GM12878 (cell line): ENCODE results near the gene SLC2A5. TPM values are rescaled to one million over a fixed set of nuclear protein-coding genes. Genes with fewer than 3 reads are reported as not detected.

Experiments used
- CHD1 ChIP-seq: IDR thresholded peaks from 2 replicates; pipeline ENCODE4 v1.6.1; 2012; ENCODE audit warnings: low read depth, low read length, improper control_type of control experiment
- E2F8 ChIP-seq: fragments of 450-650 bp; IDR thresholded peaks from 2 replicates; pipeline ENCODE4 v1.6.1; 2018; ENCODE audit warnings: mild to moderate bottlenecking, low read depth, moderate library complexity; ENCODE audit not compliant: partially characterized antibody
- EP300 ChIP-seq, 2 experiments: fragments of 150-350 bp in 1 of 2; IDR thresholded peaks; 2 replicates each; pipeline ENCODE4 v1.6.1; 2011 to 2012; ENCODE audit warnings: low read depth in 2 of 2, low read length in 2 of 2, borderline replicate concordance in 1 of 2, improper control_type of control experiment in 1 of 2, inconsistent platforms in 1 of 2; ENCODE audit not compliant: control insufficient read depth in 1 of 2
- IKZF2 ChIP-seq, 2 experiments: fragments of 450-650 bp; IDR thresholded peaks; 2 replicates each; pipeline ENCODE4 v1.6.1; 2017; ENCODE audit warnings: mild to moderate bottlenecking in 2 of 2, moderate library complexity in 2 of 2
- POU2F2 ChIP-seq: IDR thresholded peaks from 3 replicates; pipeline ENCODE4 v1.6.1; 2011; ENCODE audit warnings: low read depth, mild to moderate bottlenecking, low read length, borderline replicate concordance
- RCOR1 ChIP-seq: conservative IDR thresholded peaks from 2 replicates; pipeline ENCODE4 v1.6.1; 2012; ENCODE audit warnings: low read depth, low read length, improper control_type of control experiment
- polyA plus RNA-seq, 11 experiments: library from polyadenylated mRNA; depleted of rRNA in 4 of 11; unstranded in 6 of 11; stranded (reverse) in 5 of 11; fragments of >200 nt; fragmentation: Nextera tagmentation in 4 of 11; fragmentation: Illumina TruSeq in 1 of 11; extraction: Ambion mirVana in 4 of 11; extraction: Trizol in 1 of 11; gene quantifications; 1 replicate in 1 of 11; 2 replicates in 10 of 11; pipeline versions ENCODE4 v1.2.1 to v1.2.3, GENCODE V29; 2011 to 2016; ENCODE audit warnings: inconsistent platforms in 2 of 11, missing spikeins in 2 of 11, low read depth in 1 of 11
- total RNA-seq, 4 experiments: library from RNA; depleted of rRNA in 3 of 4; stranded (reverse); fragments of >200 nt in 3 of 4; fragmentation: Illumina TruSeq in 1 of 4; extraction: Trizol in 1 of 4; gene quantifications; 2 replicates each; pipeline versions ENCODE4 v1.2.1 to v1.2.3, GENCODE V29; 2013 to 2021
- TF ChIP-seq, protein P1 (sequence below): fragments of 450-650 bp; IDR thresholded peaks from 2 replicates; pipeline ENCODE4 v1.6.1; 2018; ENCODE audit warnings: borderline replicate concordance, mild to moderate bottlenecking; ENCODE audit not compliant: partially characterized antibody
- TF ChIP-seq, protein P2 (sequence below): fragments of 450-650 bp; IDR thresholded peaks from 2 replicates; pipeline ENCODE4 v1.6.1; 2017; ENCODE audit warnings: mild to moderate bottlenecking, moderate library complexity

Gene SLC2A5
- total and polyA plus RNA-seq, 10 of the 15 experiments (the other 5 are each of a cell fraction or from before 2014, with no cell fraction given), result 4.5 to 76.6 (median 23.9) TPM

DNA sequence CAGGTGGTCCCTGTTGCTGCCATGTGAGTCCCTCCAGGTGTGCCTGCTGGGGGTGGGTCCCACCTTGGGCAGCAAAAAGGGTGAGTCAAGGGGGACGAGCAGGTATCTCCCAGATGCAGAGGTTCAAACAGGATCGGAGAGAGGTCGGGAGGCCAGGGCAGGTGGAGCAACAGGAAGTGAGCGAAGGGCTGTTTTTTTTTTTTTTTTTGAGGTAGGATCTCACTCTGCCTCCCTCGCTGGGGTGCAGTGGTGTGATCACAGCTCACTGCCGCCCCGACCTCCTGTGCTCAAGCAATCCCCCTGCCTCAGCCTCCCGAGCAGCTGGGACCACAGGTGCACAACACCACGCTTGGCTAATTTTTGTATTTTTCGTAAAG, 82.6 kb downstream of the SLC2A5 start (continued):
- TF ChIP-seq E2F8, result no peak
- TF ChIP-seq, protein P1, sequence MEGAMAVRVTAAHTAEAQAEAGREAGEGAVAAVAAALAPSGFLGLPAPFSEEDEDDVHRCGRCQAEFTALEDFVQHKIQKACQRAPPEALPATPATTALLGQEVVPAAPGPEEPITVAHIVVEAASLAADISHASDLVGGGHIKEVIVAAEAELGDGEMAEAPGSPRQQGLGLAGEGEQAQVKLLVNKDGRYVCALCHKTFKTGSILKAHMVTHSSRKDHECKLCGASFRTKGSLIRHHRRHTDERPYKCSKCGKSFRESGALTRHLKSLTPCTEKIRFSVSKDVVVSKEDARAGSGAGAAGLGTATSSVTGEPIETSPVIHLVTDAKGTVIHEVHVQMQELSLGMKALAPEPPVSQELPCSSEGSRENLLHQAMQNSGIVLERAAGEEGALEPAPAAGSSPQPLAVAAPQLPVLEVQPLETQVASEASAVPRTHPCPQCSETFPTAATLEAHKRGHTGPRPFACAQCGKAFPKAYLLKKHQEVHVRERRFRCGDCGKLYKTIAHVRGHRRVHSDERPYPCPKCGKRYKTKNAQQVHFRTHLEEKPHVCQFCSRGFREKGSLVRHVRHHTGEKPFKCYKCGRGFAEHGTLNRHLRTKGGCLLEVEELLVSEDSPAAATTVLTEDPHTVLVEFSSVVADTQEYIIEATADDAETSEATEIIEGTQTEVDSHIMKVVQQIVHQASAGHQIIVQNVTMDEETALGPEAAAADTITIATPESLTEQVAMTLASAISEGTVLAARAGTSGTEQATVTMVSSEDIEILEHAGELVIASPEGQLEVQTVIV, result no peak
- TF ChIP-seq CHD1, result no peak
- TF ChIP-seq EP300 (IDR thresholded peaks at IDR 0.05; ENCODE audit: borderline replicate concordance in 1 of 2, control insufficient read depth in 1 of 2, low read depth in 2 of 2, low read length in 2 of 2), result no peak
- TF ChIP-seq RCOR1, result no peak
- TF ChIP-seq, protein P2, sequence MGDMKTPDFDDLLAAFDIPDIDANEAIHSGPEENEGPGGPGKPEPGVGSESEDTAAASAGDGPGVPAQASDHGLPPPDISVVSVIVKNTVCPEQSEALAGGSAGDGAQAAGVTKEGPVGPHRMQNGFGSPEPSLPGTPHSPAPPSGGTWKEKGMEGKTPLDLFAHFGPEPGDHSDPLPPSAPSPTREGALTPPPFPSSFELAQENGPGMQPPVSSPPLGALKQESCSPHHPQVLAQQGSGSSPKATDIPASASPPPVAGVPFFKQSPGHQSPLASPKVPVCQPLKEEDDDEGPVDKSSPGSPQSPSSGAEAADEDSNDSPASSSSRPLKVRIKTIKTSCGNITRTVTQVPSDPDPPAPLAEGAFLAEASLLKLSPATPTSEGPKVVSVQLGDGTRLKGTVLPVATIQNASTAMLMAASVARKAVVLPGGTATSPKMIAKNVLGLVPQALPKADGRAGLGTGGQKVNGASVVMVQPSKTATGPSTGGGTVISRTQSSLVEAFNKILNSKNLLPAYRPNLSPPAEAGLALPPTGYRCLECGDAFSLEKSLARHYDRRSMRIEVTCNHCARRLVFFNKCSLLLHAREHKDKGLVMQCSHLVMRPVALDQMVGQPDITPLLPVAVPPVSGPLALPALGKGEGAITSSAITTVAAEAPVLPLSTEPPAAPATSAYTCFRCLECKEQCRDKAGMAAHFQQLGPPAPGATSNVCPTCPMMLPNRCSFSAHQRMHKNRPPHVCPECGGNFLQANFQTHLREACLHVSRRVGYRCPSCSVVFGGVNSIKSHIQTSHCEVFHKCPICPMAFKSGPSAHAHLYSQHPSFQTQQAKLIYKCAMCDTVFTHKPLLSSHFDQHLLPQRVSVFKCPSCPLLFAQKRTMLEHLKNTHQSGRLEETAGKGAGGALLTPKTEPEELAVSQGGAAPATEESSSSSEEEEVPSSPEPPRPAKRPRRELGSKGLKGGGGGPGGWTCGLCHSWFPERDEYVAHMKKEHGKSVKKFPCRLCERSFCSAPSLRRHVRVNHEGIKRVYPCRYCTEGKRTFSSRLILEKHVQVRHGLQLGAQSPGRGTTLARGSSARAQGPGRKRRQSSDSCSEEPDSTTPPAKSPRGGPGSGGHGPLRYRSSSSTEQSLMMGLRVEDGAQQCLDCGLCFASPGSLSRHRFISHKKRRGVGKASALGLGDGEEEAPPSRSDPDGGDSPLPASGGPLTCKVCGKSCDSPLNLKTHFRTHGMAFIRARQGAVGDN, result no peak
- no peak for TF ChIP-seq POU2F2
- no peak for TF ChIP-seq IKZF2 (IDR thresholded peaks at IDR 0.05)
